Measurements from ENCODE around the gene ABITRAM. TPM values are rescaled to one million over a fixed set of nuclear protein-coding genes. Genes with fewer than 3 reads are reported as not detected.
"Not testable (repeated sequence)": the region's sequence is repeated elsewhere in the genome, so short reads cannot be mapped to it uniquely, and the experiment has no call there.

Gene ABITRAM
- total RNA-seq, 2 donors from 2014 or later: 6.9 to 8.5 TPM

- peaks cover 37% of the 10 kb centered on the region for H3K36me3 Mint-ChIP-seq
- H3K27me3 Mint-ChIP-seq: no peaks in the 10 kb centered on the region
- peaks cover 8 to 11% of the 10 kb centered on the region in 2 donors for H3K4me1 Mint-ChIP-seq (ENCODE audit: low read depth in 2 of 2)
- H3K4me3 Mint-ChIP-seq: no peak overlapping the region
- H3K27ac Mint-ChIP-seq: no peak overlapping the region
- DNase-seq (ENCODE audit: low spot score): no peak
- no peaks in the 10 kb centered on the region for H3K9me3 Mint-ChIP-seq
- ATAC-seq: no peak
Measured at GRCh38 chr9:108910402-108910801, 23.8 kb upstream of the ABITRAM start.

GRCh38 chr9:108910914-108911313 is 23.3 kb upstream of the ABITRAM start:
- Mint-ChIP-seq H3K4me1 (ENCODE audit: low read depth in 2 of 2) (peaks cover 8 to 11% of the 10 kb centered on the region in 2 donors), H3K36me3 (peaks cover 41% of the 10 kb centered on the region), H3K4me3 (no peak overlapping the region), H3K27ac (no peak overlapping the region), H3K27me3 (no peaks in the 10 kb centered on the region), H3K9me3 (no peaks in the 10 kb centered on the region)
- no peak for ATAC-seq
- DNase-seq (ENCODE audit: low spot score): no peak

GRCh38 chr9:108911820-108912219 is 22.4 kb upstream of the ABITRAM start:
- no peak overlapping the region for H3K4me3 Mint-ChIP-seq
- H3K4me1 Mint-ChIP-seq (ENCODE audit: low read depth in 2 of 2): peaks cover 8 to 11% of the 10 kb centered on the region in 2 donors
- H3K9me3 Mint-ChIP-seq: no peaks in the 10 kb centered on the region
- H3K27me3 Mint-ChIP-seq: no peaks in the 10 kb centered on the region
- ATAC-seq (no peak), DNase-seq (ENCODE audit: low spot score) (no peak)
- no peak overlapping the region for H3K27ac Mint-ChIP-seq
- peaks cover 44% of the 10 kb centered on the region for H3K36me3 Mint-ChIP-seq

- DNase-seq (ENCODE audit: low spot score) (no peak), ATAC-seq (peak in 1 of 2 donors; percentile 51)
- no peak overlapping the region for H3K4me3 Mint-ChIP-seq
- H3K4me1 Mint-ChIP-seq (ENCODE audit: low read depth in 2 of 2): peaks cover 8 to 11% of the 10 kb centered on the region in 2 donors
- no peaks in the 10 kb centered on the region for H3K9me3 Mint-ChIP-seq
- H3K36me3 Mint-ChIP-seq: peaks cover 38% of the 10 kb centered on the region
- no peaks in the 10 kb centered on the region for H3K27me3 Mint-ChIP-seq
- H3K27ac Mint-ChIP-seq: no peak overlapping the region
Measured at GRCh38 chr9:108913391-108913790, 20.8 kb upstream of the ABITRAM start.

DNA sequence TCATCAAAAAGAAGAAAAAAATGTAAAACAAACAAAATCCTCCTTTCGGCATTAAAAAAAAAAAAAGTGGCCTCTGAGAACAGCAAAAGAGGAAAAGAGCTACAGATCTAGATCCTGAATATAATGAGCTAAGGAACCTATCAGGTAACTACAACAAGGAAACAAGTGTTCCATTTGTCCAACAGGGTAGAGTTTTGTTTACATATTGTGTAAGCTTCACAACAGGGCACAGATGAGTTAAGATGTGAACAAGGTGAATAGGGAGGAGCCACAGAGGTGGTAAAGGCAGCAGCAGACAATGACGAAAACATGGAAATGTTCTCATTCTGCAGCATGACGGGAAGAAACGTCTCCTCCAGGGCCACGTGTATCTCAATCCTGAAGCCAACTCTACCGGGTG is 14.7 kb upstream of the ABITRAM start:
- Mint-ChIP-seq H3K27me3 (no peaks in the 10 kb centered on the region), H3K9me3 (no peaks in the 10 kb centered on the region), H3K4me3 (no peak overlapping the region), H3K36me3 (peaks cover 24% of the 10 kb centered on the region), H3K27ac (no peak overlapping the region), H3K4me1 (ENCODE audit: low read depth in 2 of 2) (no peaks in the 10 kb centered on the region)
- ATAC-seq (no peak), DNase-seq (ENCODE audit: low spot score) (no peak)

- ATAC-seq; DNase-seq (ENCODE audit: low spot score); H3K4me3 Mint-ChIP-seq; H3K4me1 Mint-ChIP-seq (ENCODE audit: low read depth in 2 of 2); H3K27ac Mint-ChIP-seq; H3K27me3 Mint-ChIP-seq; H3K9me3 Mint-ChIP-seq: not testable (repeated sequence)
- H3K36me3 Mint-ChIP-seq: peaks cover 30% of the 10 kb centered on the region
Measured at GRCh38 chr9:108920401-108920800, 13.8 kb upstream of the ABITRAM start.

- no peak for ATAC-seq
- Mint-ChIP-seq H3K36me3 (peaks cover 28% of the 10 kb centered on the region), H3K27me3 (no peaks in the 10 kb centered on the region), H3K27ac (no peak overlapping the region), H3K9me3 (no peaks in the 10 kb centered on the region), H3K4me1 (ENCODE audit: low read depth in 2 of 2) (no peaks in the 10 kb centered on the region), H3K4me3 (no peak overlapping the region)
- DNase-seq (ENCODE audit: low spot score): no peak
Measured at GRCh38 chr9:108921200-108921599, 13.0 kb upstream of the ABITRAM start.

GRCh38 chr9:108924466-108924865 is 9.7 kb upstream of the ABITRAM start:
- peaks cover 34% of the 10 kb centered on the region for H3K36me3 Mint-ChIP-seq
- ATAC-seq: no peak
- H3K27me3 Mint-ChIP-seq: no peaks in the 10 kb centered on the region

GRCh38 chr9:108928386-108928785 is 5.8 kb upstream of the ABITRAM start:
- Mint-ChIP-seq H3K4me3 (no peak overlapping the region), H3K4me1 (ENCODE audit: low read depth in 2 of 2) (peaks cover 14 to 17% of the 10 kb centered on the region in 2 donors), H3K27me3 (no peaks in the 10 kb centered on the region), H3K27ac (no peak overlapping the region), H3K36me3 (peaks cover 34% of the 10 kb centered on the region), H3K9me3 (no peaks in the 10 kb centered on the region)
- ATAC-seq (no peak), DNase-seq (ENCODE audit: low spot score) (no peak)

More at GRCh38 chr9:108924466-108924865, 9.7 kb upstream of the ABITRAM start:
- no peak for DNase-seq (ENCODE audit: low spot score)
- Mint-ChIP-seq H3K4me3 (no peak overlapping the region), H3K4me1 (ENCODE audit: low read depth in 2 of 2) (peaks cover 0 to 6% of the 10 kb centered on the region in 2 donors), H3K9me3 (no peaks in the 10 kb centered on the region), H3K27ac (no peak overlapping the region)

GRCh38 chr9:108933231-108933717 is 926 bp upstream of the ABITRAM start:
- H3K4me3 Mint-ChIP-seq: peak overlapping the region; percentile 88
- no peak for DNase-seq (ENCODE audit: low spot score)
- H3K9me3 Mint-ChIP-seq: no peaks in the 10 kb centered on the region
- H3K36me3 Mint-ChIP-seq: peaks cover 3% of the 10 kb centered on the region
- H3K27me3 Mint-ChIP-seq: no peaks in the 10 kb centered on the region
- H3K4me1 Mint-ChIP-seq (ENCODE audit: low read depth in 2 of 2): peaks cover 20 to 30% of the 10 kb centered on the region in 2 donors
- H3K27ac Mint-ChIP-seq: peak overlapping the region; percentile 87 to 97
- ATAC-seq: no peak

GRCh38 chr9:108933718-108934322 is 380 bp upstream of the ABITRAM start, which contains the start of gene ELP1:
TSS of gene ELP1 (minus strand) at chr9:108934124. CDS start at chr9:108931146, 2,978 bp downstream.
- DNase-seq (ENCODE audit: low spot score) (peak; percentile 95), ATAC-seq (peak; percentile 93 to 94)
- Mint-ChIP-seq H3K27me3 (no peaks in the 10 kb centered on the region), H3K27ac (peak within 1 kb of the TSS; percentile 87 to 97), H3K4me3 (peak within 1 kb of the TSS; percentile 88), H3K9me3 (no peaks in the 10 kb centered on the region), H3K4me1 (ENCODE audit: low read depth in 2 of 2) (peaks cover 18 to 30% of the 10 kb centered on the region in 2 donors), H3K36me3 (no peaks in the 10 kb centered on the region)

DNA sequence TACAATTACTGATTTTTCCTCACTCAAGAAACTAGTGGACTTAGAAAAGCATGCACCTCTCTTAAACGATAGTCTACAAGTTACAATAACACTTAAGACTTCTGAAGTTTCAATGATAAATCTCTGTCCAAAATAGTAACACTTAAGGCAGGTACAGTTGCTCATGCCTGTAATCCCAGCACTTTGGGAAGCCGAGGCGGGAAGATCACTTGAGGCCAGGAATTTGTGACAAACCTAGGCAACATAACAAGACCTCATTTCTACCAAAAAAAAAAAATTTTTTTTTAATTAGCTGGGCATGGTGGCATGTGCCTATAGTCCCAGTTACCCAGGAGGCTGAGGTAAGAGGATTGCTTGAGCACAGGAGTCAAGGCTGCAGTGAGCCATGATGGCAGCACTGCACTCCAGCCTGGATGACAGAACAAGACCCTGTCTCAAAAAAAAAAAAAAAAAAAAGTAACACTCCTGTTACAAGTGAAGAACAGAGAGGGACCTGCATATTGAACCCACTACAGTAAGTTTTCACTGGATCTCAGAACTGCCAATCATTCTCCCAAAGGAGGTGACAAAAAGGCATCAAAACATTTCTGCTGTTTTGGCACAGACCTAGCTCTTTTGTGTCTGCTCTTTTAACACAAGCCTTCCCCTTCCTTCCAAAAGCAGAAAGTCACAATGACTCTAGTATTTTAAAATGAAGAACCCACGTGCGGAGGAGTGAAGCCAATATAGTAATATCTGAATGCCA is 3.5 kb downstream of the ABITRAM start:
- no peaks in the 10 kb centered on the region for H3K27me3 Mint-ChIP-seq
- peaks cover 16 to 19% of the 10 kb centered on the region in 2 donors for H3K4me1 Mint-ChIP-seq (ENCODE audit: low read depth in 2 of 2)
- no peaks in the 10 kb centered on the region for H3K36me3 Mint-ChIP-seq
- H3K9me3 Mint-ChIP-seq: no peaks in the 10 kb centered on the region
- ATAC-seq (no peak), DNase-seq (ENCODE audit: low spot score) (no peak)
- H3K27ac Mint-ChIP-seq: no peak overlapping the region
- H3K4me3 Mint-ChIP-seq: no peak overlapping the region

GRCh38 chr9:108939975-108940374 is 5.8 kb downstream of the ABITRAM start:
- ATAC-seq (no peak), DNase-seq (ENCODE audit: low spot score) (no peak)
- no peaks in the 10 kb centered on the region for H3K36me3 Mint-ChIP-seq
- no peak overlapping the region for H3K4me3 Mint-ChIP-seq
- H3K4me1 Mint-ChIP-seq (ENCODE audit: low read depth in 2 of 2): peaks cover 0 to 2% of the 10 kb centered on the region in 2 donors
- H3K27ac Mint-ChIP-seq: no peak overlapping the region
- H3K27me3 Mint-ChIP-seq: no peaks in the 10 kb centered on the region
- no peaks in the 10 kb centered on the region for H3K9me3 Mint-ChIP-seq

DNA sequence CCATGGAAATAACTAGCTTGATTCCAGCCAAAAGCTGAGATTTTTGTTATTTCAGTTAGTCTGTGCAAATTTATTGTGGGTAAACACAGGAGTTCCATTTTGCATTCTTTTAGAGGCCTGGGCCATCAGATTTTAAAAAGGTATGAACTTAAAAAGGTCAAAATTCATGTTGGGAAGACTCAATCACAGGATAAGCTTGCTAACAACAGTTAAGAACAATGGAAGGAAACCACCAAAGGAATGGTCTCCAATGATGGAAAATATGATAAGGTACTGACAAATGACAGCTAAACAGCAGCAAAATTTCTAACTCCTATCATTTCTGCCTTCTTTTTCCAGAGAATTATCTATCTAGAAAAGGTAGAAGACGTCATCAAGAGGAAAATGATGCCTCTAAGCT is 16.0 kb downstream of the ABITRAM start:
- DNase-seq (ENCODE audit: low spot score): no peak
- Mint-ChIP-seq H3K27ac (no peak overlapping the region), H3K9me3 (no peaks in the 10 kb centered on the region), H3K4me3 (no peak overlapping the region), H3K36me3 (no peaks in the 10 kb centered on the region), H3K27me3 (no peaks in the 10 kb centered on the region), H3K4me1 (ENCODE audit: low read depth in 2 of 2) (no peaks in the 10 kb centered on the region)
- ATAC-seq: no peak
